ENCODE data around the gene CFTR.
A peak's percentile ranks its signal among the peaks of the same experiment; 100 is the strongest.
"Not testable (repeated sequence)": the region's sequence is repeated elsewhere in the genome, so short reads cannot be mapped to it uniquely, and the experiment has no call there.

The CFTR gene

DNA sequence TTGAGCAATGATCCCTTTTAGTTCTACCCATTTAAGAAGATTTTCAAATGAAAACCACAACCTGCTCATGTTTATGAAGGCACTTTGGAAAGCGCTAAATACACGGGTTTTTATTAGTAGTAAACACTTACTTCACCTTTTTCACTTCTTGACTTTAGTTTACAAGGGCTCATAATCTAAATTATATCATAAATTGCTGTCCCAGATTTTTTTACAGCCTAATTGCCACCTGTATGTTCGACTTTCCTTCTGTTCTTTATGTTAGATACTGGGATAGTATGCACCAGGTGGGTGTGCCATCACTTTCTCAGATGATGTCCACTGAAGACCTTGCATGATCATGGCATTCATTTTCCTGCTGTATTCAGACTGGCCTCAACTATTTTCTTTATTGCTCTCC lies 22.5 kb downstream of the CFTR start:
- DNase-seq (ENCODE audit: low read depth), result no peak

DNA sequence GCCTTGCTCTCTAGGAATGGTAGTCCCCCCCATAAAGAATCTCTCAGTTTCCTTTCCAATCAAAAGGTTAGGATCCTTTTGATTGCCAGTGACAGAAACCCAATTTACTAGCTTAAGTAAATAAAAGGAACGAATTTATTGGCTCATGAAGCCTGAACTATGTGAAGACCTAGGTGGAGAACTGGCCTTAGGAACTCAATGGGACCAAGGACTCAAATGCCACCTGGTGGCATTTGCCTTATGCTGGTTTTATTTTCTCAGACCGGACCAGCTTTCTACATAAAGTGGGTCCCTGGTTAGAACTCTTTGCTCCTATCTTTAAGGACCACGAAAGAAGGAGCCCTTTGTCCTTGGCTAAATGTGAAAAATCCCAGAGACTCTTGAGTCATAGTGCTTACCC lies 25.4 kb downstream of the CFTR start:
- peak; percentile 1 for DNase-seq (ENCODE audit: low read depth)

DNA sequence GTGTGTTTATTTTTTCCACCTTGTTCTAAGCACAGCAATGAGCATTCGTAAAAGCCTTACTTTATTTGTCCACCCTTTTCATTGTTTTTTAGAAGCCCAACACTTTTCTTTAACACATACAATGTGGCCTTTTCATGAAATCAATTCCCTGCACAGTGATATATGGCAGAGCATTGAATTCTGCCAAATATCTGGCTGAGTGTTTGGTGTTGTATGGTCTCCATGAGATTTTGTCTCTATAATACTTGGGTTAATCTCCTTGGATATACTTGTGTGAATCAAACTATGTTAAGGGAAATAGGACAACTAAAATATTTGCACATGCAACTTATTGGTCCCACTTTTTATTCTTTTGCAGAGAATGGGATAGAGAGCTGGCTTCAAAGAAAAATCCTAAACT lies 28.9 kb downstream of the CFTR start:
- no peak for DNase-seq (ENCODE audit: low read depth)

DNA sequence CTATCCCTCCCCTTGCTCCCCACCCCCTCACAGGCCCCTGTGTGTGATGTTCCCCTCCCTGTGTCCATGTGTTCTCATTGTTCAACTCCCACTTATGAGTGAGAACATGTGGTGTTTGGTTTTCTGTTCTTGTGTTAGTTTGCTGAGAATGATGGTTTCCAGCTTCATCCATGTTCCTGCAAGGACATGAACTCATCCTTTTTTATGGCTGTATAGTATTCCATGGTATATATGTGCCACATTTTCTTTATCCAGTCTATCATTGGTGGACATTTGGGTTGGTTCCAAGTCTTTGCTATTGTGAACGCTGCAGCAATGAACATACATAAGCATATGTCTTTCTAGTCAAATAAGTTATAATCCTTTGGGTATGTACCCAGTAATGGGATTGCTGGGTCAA lies 37.4 kb downstream of the CFTR start:
- not testable (repeated sequence) for DNase-seq (ENCODE audit: low read depth)

DNA sequence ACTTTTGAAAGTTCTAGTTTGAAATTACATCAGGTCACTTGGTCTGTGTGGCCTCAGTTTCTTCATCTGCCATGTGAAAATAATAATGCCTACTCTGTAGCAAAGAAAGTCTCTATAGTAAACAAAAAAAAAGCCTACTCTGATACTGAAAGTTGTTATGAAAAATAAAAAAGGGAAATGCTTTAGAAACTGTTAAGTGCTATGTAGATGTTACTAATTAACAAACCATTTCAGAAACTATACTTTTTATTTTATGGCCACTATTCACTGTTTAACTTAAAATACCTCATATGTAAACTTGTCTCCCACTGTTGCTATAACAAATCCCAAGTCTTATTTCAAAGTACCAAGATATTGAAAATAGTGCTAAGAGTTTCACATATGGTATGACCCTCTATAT lies 50.6 kb downstream of the CFTR start:
- DNase-seq (ENCODE audit: low read depth), result no peak

DNA sequence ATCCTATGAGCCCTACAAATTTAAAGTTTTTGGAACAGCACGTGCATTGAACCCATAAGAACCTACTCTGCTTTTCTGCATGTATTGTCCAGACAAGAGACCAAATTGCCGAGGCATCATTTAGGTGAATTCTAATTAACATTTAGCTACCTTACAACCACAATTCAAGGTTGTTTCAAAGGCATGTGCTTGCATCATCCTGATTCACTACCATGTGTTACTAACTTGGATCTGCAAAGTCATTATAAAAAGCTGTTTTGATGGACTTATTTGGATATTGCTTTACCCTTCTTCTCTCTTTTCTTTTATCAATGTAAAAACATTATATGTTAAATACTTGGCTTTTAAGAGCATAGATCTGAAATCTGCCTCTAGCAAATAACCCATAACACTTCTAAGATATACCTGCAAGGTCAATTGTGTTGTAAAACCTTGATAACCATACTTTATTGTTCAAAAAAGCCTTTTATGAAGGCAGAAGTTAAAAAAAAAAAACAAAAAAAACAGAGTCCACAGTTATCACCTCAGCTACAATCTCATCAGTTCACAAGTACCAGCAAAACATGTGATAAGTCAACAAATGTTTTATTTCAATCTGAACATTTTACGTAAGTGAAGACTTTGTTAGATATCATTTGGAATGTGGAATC lies 51.9 kb downstream of the CFTR start:
- no peak for DNase-seq (ENCODE audit: low read depth)

DNA sequence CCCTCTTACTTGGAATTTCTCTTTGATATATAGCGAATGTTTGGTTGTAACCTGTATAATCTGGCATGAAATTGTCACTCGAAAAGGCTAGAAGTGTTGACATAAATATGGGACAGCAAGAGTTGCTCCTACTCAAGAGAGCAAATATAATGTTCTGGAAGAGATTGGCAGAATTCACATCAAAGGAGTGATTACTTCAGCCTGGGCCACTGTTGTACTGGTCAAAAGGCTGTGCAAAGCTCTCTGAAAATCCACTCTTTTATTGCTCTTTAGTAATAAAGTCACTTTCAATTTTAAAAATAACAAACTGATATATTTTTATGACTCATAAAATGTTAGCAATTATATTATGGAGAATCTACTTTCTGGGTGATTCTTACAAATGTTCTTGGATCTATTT lies 58.2 kb downstream of the CFTR start:
- no peak for DNase-seq (ENCODE audit: low read depth)

DNA sequence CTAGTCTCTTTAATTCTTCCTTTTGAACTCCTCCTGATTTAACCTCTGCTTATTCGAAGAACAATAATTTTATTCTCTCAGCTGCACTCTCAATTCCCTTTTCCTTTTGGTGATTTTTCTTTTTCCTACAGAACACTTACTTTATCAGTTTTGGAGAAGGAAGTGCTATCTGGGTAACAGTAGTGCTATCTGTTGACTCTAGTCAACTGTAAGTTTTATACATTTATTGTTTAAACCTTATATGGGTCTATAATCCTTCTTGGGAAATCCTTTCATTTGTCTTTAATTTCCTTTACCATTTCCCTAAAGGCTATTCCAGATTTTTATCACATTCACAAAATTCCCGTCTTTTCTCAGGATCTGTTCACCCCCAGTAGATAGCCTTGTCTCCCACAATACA lies 64.2 kb downstream of the CFTR start:
- DNase-seq (ENCODE audit: low read depth), result no peak

DNA sequence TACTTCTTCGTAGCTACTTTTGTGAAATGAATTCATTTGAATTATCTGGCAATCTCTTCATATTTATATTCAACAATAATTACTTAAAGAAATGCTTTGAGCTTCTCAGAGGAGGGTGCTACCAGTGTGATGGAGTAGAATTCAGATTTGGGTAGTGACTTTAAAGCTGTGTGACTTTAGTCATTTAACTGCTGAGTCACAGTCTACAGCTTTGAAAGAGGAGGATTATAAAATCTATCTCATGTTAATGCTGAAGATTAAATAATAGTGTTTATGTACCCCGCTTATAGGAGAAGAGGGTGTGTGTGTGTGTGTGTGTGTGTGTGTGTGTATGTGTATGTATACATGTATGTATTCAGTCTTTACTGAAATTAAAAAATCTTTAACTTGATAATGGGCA lies 68.2 kb downstream of the CFTR start:
- no peak for DNase-seq (ENCODE audit: low read depth)

DNA sequence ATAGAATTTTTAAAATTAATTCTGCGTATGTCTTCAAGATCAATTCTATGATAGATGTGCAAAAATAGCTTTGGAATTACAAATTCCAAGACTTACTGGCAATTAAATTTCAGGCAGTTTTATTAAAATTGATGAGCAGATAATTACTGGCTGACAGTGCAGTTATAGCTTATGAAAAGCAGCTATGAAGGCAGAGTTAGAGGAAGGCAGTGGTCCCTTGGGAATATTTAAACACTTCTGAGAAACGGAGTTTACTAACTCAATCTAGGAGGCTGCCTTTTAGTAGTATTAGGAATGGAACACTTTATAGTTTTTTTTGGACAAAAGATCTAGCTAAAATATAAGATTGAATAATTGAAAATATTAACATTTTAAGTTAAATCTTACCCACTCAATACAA lies 70.8 kb downstream of the CFTR start:
- no peak for DNase-seq (ENCODE audit: low read depth)

DNA sequence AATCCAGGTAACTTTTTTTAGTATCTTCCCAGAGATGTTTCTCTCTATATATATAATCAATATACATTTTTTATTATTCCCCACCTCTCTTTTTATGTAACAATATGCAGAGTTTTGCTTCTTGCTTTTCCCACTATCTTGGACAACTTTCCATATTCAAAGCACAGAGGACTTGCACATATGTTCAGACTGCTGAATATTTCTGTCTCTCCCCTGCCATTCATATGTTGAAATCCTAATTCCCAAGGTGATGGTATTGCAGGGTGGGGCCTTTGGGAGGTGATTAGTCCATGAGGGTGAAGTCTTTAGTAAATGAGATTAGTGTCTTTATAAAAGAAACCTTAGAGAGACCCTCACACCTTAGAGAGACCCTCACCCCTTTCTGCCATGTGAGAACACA lies 72.8 kb downstream of the CFTR start:
- DNase-seq (ENCODE audit: low read depth), result no peak

DNA sequence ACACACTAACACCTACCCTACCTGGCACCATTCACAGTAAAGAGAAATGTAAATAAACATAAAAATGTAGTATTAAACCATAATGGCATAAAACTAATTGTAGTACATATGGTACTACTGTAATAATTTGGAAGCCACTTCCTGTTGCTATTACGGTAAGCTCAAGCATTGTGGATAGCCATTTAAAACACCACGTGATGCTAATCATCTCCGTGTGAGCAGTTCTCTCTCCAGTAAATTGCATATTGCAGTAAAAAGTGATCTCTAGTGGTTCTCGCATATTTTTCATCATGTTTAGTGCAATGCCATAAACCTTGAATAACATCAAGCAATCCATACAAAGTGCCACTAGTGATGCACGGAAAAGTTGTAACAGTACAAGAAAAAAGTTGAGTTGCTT lies 75.4 kb downstream of the CFTR start:
- DNase-seq (ENCODE audit: low read depth), result no peak

DNA sequence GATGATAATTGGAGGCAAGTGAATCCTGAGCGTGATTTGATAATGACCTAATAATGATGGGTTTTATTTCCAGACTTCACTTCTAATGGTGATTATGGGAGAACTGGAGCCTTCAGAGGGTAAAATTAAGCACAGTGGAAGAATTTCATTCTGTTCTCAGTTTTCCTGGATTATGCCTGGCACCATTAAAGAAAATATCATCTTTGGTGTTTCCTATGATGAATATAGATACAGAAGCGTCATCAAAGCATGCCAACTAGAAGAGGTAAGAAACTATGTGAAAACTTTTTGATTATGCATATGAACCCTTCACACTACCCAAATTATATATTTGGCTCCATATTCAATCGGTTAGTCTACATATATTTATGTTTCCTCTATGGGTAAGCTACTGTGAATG lies 79.6 kb downstream of the CFTR start:
- DNase-seq (ENCODE audit: low read depth), result no peak

DNA sequence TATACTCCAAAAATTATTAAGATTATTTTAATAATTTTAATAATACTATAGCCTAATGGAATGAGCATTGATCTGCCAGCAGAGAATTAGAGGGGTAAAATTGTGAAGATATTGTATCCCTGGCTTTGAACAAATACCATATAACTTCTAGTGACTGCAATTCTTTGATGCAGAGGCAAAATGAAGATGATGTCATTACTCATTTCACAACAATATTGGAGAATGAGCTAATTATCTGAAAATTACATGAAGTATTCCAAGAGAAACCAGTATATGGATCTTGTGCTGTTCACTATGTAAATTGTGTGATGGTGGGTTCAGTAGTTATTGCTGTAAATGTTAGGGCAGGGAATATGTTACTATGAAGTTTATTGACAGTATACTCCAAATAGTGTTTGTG lies 80.2 kb downstream of the CFTR start:
- no peak for DNase-seq (ENCODE audit: low read depth)

DNA sequence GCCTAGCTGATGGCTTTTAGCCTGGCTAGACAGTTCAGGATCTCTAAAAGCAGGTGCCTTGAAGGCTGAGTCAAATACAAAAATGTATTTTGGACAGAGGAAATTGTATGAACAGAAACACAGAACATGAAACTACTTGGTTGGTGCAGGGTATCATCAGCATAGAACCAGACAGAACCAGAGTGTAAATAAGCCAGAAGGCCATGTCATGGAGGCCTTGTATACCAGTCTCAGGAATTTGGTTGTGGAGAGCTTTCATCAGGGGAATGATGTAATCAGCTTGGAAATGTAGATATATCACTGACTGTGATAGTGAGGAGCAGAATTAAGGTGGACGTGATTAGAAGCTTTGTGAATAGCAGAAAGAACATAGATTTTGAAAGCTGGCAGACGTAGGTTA lies 82.9 kb downstream of the CFTR start:
- DNase-seq (ENCODE audit: low read depth), result no peak

DNA sequence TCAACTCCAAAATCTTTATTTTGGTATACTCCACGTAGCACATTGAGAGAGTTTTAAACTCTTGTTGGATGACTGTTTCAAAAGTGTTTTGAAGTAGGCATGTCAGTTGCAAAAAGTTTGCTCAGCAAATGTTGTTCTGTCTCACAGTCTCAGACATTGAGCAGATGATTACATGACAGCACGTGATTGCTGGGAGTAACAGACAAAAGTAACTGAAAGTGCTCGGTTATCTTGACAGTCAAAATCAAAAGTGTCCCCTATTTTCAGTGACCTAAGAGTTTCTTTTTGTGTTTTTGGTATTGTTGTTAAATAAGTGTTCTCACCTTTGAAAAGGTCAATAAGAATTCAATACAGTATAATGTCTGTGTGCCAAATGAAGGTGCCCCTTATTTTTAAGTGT lies 84.3 kb downstream of the CFTR start:
- no peak for DNase-seq (ENCODE audit: low read depth)

DNA sequence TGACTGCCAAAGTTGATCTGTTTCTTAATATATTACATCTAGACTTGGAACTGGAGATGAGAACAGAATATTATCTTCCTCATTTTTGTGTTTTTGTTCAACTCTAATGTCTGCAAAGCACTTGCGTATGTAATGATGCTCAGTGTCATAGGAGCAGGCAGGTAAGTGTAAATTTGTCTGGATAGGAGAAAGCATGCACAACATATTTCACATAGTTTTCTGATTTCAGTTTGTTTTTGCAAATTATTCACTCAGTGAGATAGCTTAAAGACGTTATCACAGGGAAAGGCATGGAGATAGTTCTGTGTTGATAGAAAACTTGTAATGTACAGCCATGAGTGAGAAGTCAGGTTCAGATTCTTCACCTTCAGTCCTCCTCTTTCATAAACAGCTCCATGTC lies 84.8 kb downstream of the CFTR start:
- no peak for DNase-seq (ENCODE audit: low read depth)

DNA sequence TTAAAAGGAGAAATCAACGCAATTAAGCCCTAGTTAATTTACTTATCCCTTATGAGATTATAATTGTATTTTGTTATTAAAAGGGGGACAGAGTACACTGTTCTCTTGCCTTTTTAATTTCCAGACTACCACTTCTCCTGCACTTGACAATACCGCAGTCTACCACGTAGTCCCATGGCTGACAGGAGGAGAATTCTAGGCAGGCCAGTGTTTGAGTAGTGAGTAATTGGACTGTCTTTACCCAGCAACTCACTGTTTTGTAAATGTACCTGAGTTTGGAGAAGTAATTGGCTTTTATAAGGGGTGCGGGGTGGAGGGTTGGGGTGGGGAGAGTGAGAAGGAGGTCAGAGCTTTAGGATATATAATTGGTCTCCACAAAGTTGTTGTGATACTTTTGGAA lies 85.4 kb downstream of the CFTR start:
- no peak for DNase-seq (ENCODE audit: low read depth)

DNA sequence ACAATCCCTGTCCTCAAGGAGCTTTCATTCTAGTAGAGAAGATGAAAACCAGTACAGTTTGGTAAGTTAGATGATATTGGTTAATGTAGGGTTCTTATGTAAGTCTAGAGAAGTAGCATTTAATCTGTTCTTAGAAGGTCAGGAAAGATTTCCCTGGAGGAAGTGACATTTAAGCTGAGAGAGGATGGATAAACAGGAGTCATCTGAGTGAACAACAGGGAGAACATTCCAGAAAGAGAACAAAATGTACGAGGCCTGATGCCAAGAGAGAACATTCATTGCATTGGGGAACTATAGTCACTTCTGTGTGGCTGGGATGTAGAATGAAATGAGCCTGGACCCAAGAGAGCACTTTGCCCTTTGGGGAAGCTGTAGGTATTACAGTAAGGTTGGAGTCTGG lies 88.0 kb downstream of the CFTR start:
- no peak for DNase-seq (ENCODE audit: low read depth)

DNA sequence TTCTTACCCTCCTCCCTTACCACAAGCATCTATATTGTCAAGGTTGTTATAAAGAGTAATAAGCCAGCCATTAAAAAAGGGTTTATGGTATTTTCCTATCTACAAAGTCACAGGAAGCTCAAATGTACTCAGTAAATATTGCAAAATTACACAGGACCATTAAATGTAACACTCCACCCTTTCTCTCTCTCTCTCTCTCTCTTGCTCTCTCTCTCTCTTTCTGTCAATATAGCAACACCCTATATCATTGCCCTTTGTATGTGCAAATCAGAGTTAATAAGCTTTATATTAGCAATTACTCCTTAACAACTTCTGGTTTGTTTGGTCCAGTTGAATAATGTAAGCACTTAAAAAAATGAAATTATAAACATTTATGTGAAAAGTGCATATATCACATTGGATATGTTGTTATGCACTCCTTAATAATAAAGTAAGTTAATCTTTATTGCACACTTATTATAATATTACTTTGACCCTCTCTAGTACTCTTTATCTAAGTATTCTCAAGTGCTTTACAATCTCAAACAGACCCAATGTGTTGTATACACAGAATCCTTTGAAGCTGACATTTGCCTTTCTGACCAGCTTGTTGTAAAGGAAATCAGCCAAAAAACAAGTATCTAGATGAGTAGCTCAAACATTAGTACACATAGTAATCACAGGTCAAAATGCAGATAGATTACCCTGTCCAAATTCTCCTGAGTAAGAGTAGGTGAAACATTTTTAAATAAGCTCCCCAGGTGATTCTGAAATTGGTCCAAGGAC lies 93.2 kb downstream of the CFTR start:
- no peak for DNase-seq (ENCODE audit: low read depth)

DNA sequence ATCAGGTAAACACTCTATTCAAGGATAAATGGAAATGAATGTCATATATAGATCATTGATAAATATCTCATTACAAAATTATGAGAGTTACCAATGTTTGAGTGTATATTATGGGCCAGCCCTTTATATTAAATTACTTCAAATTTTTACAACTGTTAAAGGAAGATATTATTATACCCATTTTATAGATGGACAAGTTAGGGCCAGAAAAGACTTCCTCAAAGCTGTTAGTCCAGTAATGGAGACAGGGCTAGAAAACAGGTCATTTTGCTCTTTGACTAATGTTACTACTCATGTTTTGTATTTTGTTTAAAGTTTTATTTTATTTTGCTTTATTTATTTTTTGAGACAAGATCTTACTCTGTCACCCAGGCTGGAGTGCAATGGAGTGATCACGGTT lies 101.6 kb downstream of the CFTR start:
- DNase-seq (ENCODE audit: low read depth), result no peak

DNA sequence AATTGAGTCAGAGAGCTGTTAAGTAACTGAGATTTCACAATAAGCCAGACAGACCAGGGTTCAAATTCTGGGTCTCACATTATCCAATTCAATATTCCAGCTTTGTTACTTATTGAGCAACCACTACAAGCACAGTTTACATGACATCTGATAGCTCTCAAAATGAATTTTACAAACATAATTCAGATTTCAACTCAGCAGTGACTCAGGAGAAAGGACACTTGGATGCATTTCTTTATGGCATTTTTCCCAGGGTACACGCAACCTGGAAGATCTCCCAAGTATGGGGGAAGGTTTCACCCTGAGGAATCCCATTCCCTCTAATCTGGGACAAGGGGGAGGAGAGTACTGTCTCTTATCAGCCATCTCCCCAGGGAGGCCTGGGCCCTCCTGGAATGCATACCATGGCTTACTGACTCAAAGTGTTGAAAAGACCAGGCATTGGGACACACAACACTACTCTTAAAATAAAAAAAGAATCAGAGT lies 102.4 kb downstream of the CFTR start:
- peak; percentile 33 for DNase-seq (ENCODE audit: low read depth)

DNA sequence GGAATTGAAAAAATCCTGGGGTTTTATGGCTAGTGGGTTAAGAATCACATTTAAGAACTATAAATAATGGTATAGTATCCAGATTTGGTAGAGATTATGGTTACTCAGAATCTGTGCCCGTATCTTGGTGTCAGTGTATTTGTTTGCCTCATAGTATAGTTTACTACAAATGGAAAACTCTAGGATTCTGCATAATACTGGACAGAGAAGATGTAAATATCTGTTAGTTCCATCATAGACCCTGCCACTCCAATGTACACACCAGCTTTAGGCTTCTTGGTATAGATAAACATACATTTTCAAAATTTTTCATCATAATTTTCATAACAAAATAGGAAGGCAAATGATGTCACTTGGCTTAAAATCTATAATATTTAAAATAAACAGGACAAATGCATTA lies 108.1 kb downstream of the CFTR start:
- DNase-seq (ENCODE audit: low read depth), result no peak

DNA sequence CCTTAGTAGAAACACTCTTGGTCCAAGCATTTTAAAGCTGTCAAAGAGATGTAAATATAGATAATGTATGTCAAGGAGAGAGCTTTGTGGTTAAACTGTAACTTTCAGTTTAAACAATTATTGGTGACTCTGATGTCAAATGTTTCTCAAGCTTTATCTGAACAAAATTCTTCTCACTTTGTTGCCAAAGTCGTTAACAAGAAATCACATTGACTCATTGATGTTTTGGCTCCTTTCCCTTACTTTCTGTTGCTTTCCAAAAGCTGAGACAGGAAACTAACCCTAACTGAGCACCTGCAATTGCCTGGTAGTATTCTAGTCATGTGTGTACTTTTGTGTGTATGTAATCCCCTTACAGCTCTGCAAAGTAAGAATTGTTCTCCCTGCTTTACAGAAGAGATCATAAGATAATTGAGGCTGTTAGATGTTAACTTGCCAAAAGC lies 108.5 kb downstream of the CFTR start:
- no peak for DNase-seq (ENCODE audit: low read depth)

Measured in ELR (cell line).